ENCODE results near the gene SLC25A52. TPM values are rescaled to one million over a fixed set of nuclear protein-coding genes. Genes with fewer than 3 reads are reported as not detected.

The SLC25A52 gene
- total and polyA plus RNA-seq, 3 donors from 2014 or later = 4.0 to 23.4 (median 5.7) TPM

- Histone ChIP-seq H3K27me3 (no peaks in the 10 kb centered on the region), H3K4me3 (no peak overlapping the region), H3K27ac (no peak overlapping the region), H3K9me3 (no peaks in the 10 kb centered on the region), H3K4me1 (no peaks in the 10 kb centered on the region), H3K36me3 (ENCODE audit: low read depth, missing control alignments) (no peaks in the 10 kb centered on the region)
- 65 to 68% methylated on average over 4 of the region's 4 CpGs for WGBS, 2 donors
- intact Hi-C loops (cut with DNase I; ENCODE audit: low total_unique reads) = no loop called here
- peak; percentile 79 for DNase-seq
- TF ChIP-seq CTCF (IDR thresholded peaks at IDR 0.05) (peak; percentile 81 to 96 (median 81)), POLR2A (IDR thresholded peaks at IDR 0.05) (no peak)
These were observed 19.5 kb downstream of the SLC25A52 start for GRCh38 chr18:31741097-31741735.

- Histone ChIP-seq H3K27me3 (no peaks in the 10 kb centered on the region), H3K4me1 (no peaks in the 10 kb centered on the region), H3K36me3 (ENCODE audit: low read depth, missing control alignments) (no peaks in the 10 kb centered on the region), H3K9me3 (no peaks in the 10 kb centered on the region), H3K27ac (no peak overlapping the region), H3K4me3 (no peak overlapping the region)
- 74 to 89% methylated on average over 9 of the region's 9 CpGs for WGBS, 2 donors
- TF ChIP-seq POLR2A (IDR thresholded peaks at IDR 0.05) (no peak), CTCF (IDR thresholded peaks at IDR 0.05) (no peak)
- DNase-seq = no peak
- intact Hi-C loops (cut with DNase I; ENCODE audit: low total_unique reads) = no loop called here
These were observed 20.5 kb downstream of the SLC25A52 start for GRCh38 chr18:31740180-31740579.

GRCh38 chr18:31739651-31740050, 21.0 kb downstream of the SLC25A52 start:
- 88 to 93% methylated on average over 3 of the region's 3 CpGs for WGBS, 2 donors

GRCh38 chr18:31738460-31739407, 21.9 kb downstream of the SLC25A52 start:
- Histone ChIP-seq H3K9me3 (no peaks in the 10 kb centered on the region), H3K27ac (no peak overlapping the region), H3K4me1 (no peaks in the 10 kb centered on the region), H3K4me3 (no peak overlapping the region), H3K36me3 (ENCODE audit: low read depth, missing control alignments) (no peaks in the 10 kb centered on the region), H3K27me3 (no peaks in the 10 kb centered on the region)
- TF ChIP-seq POLR2A (IDR thresholded peaks at IDR 0.05) = no peak
- no peak for TF ChIP-seq CTCF (IDR thresholded peaks at IDR 0.05)
- intact Hi-C loops (cut with DNase I; ENCODE audit: low total_unique reads) = no loop called here
- no peak for DNase-seq
- WGBS, 2 donors = 94% methylated on average over 11 of the region's 11 CpGs

More at GRCh38 chr18:31739651-31740050, 21.0 kb downstream of the SLC25A52 start:
- no peak overlapping the region for H3K27ac ChIP-seq
- H3K4me3 ChIP-seq = no peak overlapping the region
- H3K27me3 ChIP-seq = no peaks in the 10 kb centered on the region
- intact Hi-C loops (cut with DNase I; ENCODE audit: low total_unique reads) = no loop called here
- no peak for TF ChIP-seq CTCF (IDR thresholded peaks at IDR 0.05)
- TF ChIP-seq POLR2A (IDR thresholded peaks at IDR 0.05) = no peak
- H3K4me1 ChIP-seq = no peaks in the 10 kb centered on the region
- DNase-seq = no peak
- H3K9me3 ChIP-seq = no peaks in the 10 kb centered on the region
- no peaks in the 10 kb centered on the region for H3K36me3 ChIP-seq (ENCODE audit: low read depth, missing control alignments)

All from testis (tissue), 3 donors.